Measurements from ENCODE around the gene LAMA5. TPM values are rescaled to one million over a fixed set of nuclear protein-coding genes. Genes with fewer than 3 reads are reported as not detected.

The LAMA5 gene
- total RNA-seq, 2 donors from 2014 or later, result 315 to 369 TPM

DNA sequence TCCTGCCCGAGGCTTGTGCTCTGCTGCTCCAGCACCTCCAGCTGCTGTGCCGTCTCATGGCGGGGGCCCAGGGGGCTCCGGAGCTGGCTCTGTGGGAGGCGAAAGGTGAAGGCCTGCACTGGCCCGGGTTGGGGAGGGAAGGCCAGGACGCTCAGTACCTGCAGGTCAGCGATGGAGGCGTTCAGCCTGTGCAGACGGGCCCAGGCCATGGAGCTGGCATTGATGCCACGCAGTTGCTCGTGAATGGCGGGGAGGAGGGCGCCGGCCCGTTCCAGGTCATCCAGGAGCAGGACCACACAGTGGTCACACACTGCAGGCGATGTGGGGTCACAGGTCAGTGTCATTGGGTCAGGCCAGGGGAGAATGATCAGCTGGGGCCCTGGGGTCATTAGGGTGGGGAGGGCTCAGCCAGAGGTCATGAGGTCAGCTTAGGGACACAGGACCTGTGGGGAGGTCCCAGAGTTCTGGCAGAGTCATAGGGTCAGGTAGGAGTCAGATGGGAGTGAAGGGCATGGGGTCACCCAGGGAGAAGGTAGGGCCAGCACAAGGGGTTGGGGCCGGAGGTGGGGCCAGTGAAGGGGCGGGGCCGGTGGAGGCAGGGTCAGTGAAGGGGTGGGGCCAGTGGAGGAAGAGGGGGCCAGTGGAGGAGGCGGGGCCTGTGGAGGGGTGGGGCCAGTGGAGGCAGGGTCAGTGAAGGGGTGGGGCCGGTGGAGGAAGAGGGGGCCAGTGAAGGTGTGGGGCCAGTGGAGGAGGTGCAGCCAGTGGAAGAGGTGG lies 46.3 kb downstream of the LAMA5 start:
- Mint-ChIP-seq H3K4me3 (no peak overlapping the region), H3K9me3 (no peaks in the 10 kb centered on the region), H3K27me3 (ENCODE audit: insufficient read depth) (no peaks in the 10 kb centered on the region), H3K4me1 (no peaks in the 10 kb centered on the region), H3K27ac (no peak overlapping the region), H3K36me3 (ENCODE audit: low read depth) (peaks cover 62% of the 10 kb centered on the region)
- Histone ChIP-seq H3K4me1 (ENCODE audit: control insufficient read depth, insufficient read depth, low read length) (no peaks in the 10 kb centered on the region), H3K9ac (ENCODE audit: extremely low read depth, low read length, poor library complexity, severe bottlenecking) (no peak overlapping the region), H3K4me3 (ENCODE audit: low read length) (no peak overlapping the region), H3K9me3 (ENCODE audit: control insufficient read depth, low read length) (no peaks in the 10 kb centered on the region), H3K36me3 (ENCODE audit: control insufficient read depth, insufficient read depth, low read length) (peaks cover 55% of the 10 kb centered on the region), H3K27ac (ENCODE audit: low read depth, low read length) (no peak overlapping the region), H3K27me3 (ENCODE audit: control insufficient read depth, insufficient read depth, low read length, poor library complexity, severe bottlenecking) (no peaks in the 10 kb centered on the region)
- 95 to 96% methylated on average over 15 to 22 of the region's 22 CpGs for WGBS, 2 experiments (ENCODE audit: insufficient coverage in 1 of 2, insufficient read length in 1 of 2)
- peak; percentile 88 for DNase-seq
- TF ChIP-seq, protein P1, sequence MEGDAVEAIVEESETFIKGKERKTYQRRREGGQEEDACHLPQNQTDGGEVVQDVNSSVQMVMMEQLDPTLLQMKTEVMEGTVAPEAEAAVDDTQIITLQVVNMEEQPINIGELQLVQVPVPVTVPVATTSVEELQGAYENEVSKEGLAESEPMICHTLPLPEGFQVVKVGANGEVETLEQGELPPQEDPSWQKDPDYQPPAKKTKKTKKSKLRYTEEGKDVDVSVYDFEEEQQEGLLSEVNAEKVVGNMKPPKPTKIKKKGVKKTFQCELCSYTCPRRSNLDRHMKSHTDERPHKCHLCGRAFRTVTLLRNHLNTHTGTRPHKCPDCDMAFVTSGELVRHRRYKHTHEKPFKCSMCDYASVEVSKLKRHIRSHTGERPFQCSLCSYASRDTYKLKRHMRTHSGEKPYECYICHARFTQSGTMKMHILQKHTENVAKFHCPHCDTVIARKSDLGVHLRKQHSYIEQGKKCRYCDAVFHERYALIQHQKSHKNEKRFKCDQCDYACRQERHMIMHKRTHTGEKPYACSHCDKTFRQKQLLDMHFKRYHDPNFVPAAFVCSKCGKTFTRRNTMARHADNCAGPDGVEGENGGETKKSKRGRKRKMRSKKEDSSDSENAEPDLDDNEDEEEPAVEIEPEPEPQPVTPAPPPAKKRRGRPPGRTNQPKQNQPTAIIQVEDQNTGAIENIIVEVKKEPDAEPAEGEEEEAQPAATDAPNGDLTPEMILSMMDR (conservative IDR thresholded peaks at IDR 0.05), result no peak

DNA sequence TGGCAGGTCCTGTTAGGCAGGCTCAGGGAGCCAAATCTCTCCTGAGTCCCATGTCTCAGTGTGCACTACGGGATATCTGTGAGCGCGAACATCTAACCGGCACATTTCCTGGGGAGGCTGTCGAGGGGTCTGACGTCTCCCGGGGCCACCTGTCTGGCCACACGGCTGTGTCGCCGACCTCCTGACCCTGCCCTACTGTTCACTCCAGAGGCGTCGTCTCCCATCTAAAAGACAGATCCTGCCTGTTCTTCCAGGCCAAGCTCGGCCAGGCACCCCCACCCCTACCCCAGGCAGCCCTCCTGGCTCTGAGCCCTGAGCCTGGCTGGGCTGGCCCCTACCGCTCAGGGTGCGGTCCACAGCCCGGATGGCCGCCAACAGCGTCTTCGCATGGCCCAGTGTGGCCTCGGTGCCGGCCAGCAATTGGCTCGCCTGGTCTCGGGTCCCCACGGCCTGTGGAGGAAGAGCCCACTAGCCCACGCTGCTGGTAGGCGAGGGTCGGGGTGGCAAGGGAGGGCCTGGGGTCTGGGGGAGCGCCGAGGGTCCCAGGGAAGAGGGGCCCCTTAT lies 47.7 kb downstream of the LAMA5 start:
- Mint-ChIP-seq H3K9me3 (no peaks in the 10 kb centered on the region), H3K4me3 (no peak overlapping the region), H3K27me3 (ENCODE audit: insufficient read depth) (no peaks in the 10 kb centered on the region), H3K27ac (peak overlapping the region; percentile 68), H3K36me3 (ENCODE audit: low read depth) (peaks cover 57% of the 10 kb centered on the region), H3K4me1 (no peaks in the 10 kb centered on the region)
- no peak for DNase-seq
- no peaks in the 10 kb centered on the region for H3K4me1 ChIP-seq (ENCODE audit: control insufficient read depth, insufficient read depth, low read length)
- H3K36me3 ChIP-seq (ENCODE audit: control insufficient read depth, insufficient read depth, low read length), result peaks cover 56% of the 10 kb centered on the region
- H3K4me3 ChIP-seq (ENCODE audit: low read length), result no peak overlapping the region
- H3K27me3 ChIP-seq (ENCODE audit: control insufficient read depth, insufficient read depth, low read length, poor library complexity, severe bottlenecking), result no peaks in the 10 kb centered on the region
- no peak overlapping the region for H3K9ac ChIP-seq (ENCODE audit: extremely low read depth, low read length, poor library complexity, severe bottlenecking)
- WGBS, 2 experiments (ENCODE audit: insufficient coverage in 1 of 2, insufficient read length in 1 of 2), result 91 to 93% methylated on average over 20 to 28 of the region's 29 CpGs
- no peak overlapping the region for H3K27ac ChIP-seq (ENCODE audit: low read depth, low read length)
- TF ChIP-seq, protein P1 (conservative IDR thresholded peaks at IDR 0.05), result no peak
- H3K9me3 ChIP-seq (ENCODE audit: control insufficient read depth, low read length), result no peaks in the 10 kb centered on the region

DNA sequence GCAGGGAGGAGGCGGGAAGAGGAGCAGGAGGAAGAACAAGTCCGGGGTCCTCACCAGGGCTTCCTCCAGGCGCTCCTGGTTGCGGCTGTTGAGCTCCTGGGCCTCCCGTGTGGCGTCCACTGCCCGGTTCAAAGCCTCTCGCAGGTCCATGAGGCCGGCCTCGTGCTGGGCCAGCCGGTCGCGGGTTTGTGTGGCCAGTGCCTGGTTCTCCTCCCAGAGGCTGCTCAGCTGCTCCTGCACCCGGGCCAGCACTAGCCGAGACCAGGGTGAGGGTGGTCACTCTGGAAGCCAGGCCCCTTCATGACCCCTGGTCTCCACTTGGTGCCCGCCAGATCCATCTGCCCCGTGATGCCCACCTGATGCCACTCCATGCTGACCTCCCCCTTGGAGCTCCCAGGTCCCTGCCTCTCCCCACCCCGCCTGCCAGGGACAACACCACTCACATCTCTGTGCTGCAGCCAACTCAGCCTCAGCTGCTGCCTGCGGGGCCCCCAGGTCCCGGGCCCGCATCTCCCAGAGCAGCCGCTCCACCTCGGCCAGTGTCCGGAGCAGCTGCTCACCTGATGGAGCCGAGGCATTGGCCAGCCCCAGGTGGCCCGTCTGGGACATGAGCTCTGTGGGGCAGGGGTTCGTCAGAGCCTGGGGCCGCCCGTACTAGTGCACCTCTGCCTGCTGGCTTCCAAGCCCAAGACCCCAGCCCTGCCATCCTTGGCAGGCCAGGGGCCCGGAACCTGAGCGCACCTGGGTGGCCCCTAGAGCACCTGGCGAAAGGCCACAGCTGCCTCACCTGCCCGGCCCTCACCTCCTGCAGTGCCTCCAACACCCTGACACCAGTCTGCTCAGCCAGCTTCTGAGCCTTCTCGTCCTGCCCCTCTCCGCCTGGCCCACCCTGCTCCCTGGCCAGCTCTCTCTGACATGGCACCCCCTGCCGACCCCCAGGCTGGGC lies 48.4 kb downstream of the LAMA5 start:
- no peak for DNase-seq
- H3K9me3 Mint-ChIP-seq, result no peaks in the 10 kb centered on the region
- Histone ChIP-seq H3K4me3 (ENCODE audit: low read length) (no peak overlapping the region), H3K4me1 (ENCODE audit: control insufficient read depth, insufficient read depth, low read length) (no peaks in the 10 kb centered on the region), H3K9me3 (ENCODE audit: control insufficient read depth, low read length) (no peaks in the 10 kb centered on the region), H3K36me3 (ENCODE audit: control insufficient read depth, insufficient read depth, low read length) (peaks cover 51% of the 10 kb centered on the region), H3K9ac (ENCODE audit: extremely low read depth, low read length, poor library complexity, severe bottlenecking) (no peak overlapping the region), H3K27ac (ENCODE audit: low read depth, low read length) (no peak overlapping the region), H3K27me3 (ENCODE audit: control insufficient read depth, insufficient read depth, low read length, poor library complexity, severe bottlenecking) (no peaks in the 10 kb centered on the region)
- 93 to 95% methylated on average over 28 to 36 of the region's 36 CpGs for WGBS, 2 experiments (ENCODE audit: insufficient coverage in 1 of 2, insufficient read length in 1 of 2)
- H3K4me1 Mint-ChIP-seq, result no peaks in the 10 kb centered on the region
- peak overlapping the region; percentile 68 for H3K27ac Mint-ChIP-seq
- TF ChIP-seq, protein P1 (conservative IDR thresholded peaks at IDR 0.05), result no peak
- peaks cover 52% of the 10 kb centered on the region for H3K36me3 Mint-ChIP-seq (ENCODE audit: low read depth)
- H3K27me3 Mint-ChIP-seq (ENCODE audit: insufficient read depth), result no peaks in the 10 kb centered on the region
- H3K4me3 Mint-ChIP-seq, result no peak overlapping the region

Measured in endodermal cell (in vitro differentiated cells).